GM19467 (cell line): ENCODE results near the gene EXOC1.
"Not testable (repeated sequence)": the region's sequence is repeated elsewhere in the genome, so short reads cannot be mapped to it uniquely, and the experiment has no call there.

Source experiments
- ATAC-seq: cut with Tn5 transposase; IDR thresholded peaks from one replicate; pipeline ENCODE4 v1.9.1; 2021; ENCODE audit warnings: mild to moderate bottlenecking, moderate library complexity; ENCODE audit not compliant: unreplicated experiment

The EXOC1 gene

DNA sequence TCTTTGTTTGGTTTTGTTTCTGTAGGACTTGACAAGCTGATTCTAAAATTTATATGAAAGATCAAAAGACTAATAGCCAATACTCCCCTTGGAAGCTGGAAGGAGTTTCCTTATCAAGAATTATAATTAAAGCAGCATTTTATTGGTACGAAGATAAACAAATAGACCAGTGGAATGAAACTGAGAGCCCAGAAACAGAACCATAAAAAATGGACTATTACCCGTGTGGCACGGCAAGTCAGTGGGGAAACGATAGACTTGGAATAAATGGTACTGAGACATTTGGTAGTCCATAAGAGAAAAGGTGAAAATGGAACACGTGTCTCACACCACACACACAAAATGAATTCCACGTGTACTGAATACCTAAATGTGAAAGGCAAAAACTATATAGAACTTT lies 52.9 kb downstream of the EXOC1 start:
- no peak for ATAC-seq

DNA sequence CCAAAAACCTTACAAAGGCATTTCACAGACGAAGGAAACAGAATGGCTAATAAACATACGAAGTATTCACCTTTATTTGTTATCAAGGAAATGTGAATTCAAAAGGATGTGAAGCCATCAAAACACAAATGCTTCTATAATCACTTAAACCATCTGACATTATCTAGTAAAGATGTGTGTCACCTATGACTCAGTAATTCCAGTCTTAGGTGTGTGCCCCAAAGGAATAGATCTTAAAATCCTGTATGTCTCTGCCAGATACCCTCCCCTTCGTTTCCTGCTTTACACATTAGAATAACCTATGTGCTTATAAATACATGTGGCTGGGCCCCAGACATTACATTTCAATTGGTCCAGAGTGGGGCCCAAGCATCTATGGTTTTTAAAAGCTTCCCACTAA lies 53.5 kb downstream of the EXOC1 start:
- no peak for ATAC-seq

DNA sequence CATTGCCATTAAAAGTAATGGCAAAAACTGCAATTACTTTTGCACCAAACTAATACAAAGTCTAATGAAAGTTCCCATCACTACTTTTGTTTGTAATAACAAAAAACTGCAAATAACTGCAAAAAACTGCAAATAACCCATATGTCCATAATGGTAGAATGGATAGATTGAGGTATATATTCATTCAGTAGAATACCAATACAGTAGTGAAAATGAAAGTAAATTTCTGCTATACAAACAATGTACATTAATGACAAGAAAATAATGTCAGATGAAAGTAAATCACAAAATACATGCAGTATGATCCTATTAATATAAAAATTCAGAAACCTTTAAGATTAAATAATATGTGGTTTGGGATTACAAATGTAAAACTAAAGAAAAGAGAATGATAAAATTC lies 54.0 kb downstream of the EXOC1 start:
- ATAC-seq = no peak

GRCh38 chr4:55910140-55910539 lies 56.7 kb downstream of the EXOC1 start:
- ATAC-seq = no peak

GRCh38 chr4:55912249-55912648 lies 58.8 kb downstream of the EXOC1 start:
- no peak for ATAC-seq

DNA sequence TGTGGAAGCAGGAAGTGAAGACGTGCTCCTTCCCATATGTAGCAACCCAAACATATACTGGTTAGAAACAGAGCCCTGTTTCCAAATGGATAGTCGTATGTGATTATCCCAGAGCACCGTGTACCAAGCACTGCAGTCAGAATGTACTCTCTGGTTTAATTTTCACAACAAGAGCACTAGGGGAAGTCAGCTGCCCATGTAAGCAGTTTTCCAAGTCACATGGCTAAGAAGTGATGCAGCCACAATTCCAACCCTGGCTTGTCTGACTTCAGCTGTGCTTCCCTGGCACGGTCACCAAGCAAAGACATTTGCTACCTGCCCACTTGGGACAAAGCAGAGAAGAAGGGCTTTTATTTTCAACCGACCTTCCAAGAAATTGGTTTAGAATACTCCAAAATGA lies 67.1 kb downstream of the EXOC1 start:
- ATAC-seq = no peak

GRCh38 chr4:55921093-55921492 lies 67.6 kb downstream of the EXOC1 start:
- ATAC-seq = no peak

- ATAC-seq = no peak
Measured at GRCh38 chr4:55925241-55925640, 71.8 kb downstream of the EXOC1 start.

GRCh38 chr4:55926610-55927009 lies 73.2 kb downstream of the EXOC1 start:
- no peak for ATAC-seq

DNA sequence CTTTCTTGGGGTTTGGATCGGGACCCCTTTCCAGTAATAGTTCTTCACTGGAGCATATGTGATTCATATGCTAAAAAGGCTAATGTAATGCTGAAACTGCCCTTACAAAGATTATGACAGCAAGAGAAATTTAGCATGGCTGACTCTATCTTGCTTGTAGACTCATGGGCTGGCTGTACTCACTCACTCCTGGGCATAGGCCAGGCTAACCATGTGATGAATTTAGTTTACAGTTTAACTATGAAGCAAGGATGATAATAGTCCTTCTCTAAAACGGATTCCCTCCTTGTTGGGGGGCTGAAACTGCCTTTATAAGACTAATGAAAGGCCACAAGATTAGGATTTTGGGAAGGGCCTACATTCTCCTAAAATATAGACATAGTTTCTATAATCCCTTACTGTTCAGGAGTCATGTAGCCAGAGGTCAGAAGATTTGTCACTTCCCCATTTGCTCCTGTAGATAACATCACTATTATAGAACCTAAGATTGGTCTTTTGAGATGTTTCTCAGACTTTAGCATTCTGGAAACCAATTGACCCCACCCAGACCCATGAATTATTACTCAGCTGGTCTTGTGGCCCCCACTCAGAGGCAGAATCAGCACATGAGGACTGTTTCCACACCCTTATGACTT lies 74.5 kb downstream of the EXOC1 start:
- no peak for ATAC-seq

DNA sequence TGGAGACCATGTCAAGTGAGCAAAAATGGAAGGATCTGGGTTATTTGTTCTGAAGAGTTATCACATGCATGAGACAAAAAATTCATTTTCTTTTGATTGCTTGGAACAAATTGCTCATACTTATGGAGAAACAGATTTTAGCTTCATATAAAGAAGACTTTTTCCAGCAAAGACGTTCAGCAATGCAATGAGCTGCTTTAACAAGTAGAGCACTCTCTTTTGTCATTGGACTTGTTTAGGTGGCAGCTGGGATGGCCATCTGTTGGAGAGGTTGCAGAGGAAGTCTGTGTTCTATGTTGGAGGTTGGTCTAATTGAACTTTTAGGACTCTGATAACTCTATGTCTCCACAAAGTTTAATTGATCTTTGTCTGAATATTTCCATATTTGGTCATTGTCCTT lies 75.4 kb downstream of the EXOC1 start:
- no peak for ATAC-seq

DNA sequence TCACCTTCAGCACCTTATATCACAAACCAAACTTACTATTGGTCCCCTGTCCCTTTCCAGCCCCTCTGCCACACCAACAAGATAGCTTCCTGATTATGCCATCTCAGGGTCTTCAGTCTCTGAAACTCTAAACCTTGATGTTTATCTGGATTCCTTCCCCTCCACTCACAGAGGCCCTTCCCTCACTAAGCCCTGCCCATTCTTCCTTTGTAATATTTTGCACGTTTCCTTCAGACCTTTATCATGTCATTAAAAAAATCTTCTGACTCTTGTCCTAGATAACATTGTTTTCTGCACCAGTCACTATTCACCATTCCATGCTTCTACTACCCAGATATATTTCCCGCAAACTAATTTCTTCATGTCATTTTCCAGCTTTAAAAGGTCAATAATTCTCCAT lies 77.6 kb downstream of the EXOC1 start:
- ATAC-seq = no peak

GRCh38 chr4:55931833-55932232 lies 78.4 kb downstream of the EXOC1 start:
- no peak for ATAC-seq

DNA sequence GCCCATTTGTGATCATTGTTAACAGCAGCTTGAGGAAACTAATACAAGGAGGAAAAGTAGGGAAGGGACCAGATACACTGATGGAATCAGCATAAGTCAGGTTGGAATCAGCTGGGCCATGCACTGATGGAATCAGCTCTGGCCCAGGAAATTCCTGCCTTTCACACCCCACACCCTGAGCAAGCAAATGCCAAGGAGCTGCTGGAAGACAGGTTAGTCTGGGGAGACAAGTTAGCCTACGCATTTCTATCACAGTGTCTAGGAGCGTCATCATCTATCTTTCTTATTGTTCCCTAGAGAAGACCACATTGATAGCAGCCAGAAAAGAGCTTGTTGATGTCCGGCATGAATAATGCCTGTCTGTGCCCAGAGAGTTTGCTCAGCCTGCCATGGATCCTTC lies 79.1 kb downstream of the EXOC1 start:
- ATAC-seq = no peak

- ATAC-seq = no peak
Measured at GRCh38 chr4:55933611-55934010, 80.2 kb downstream of the EXOC1 start.

GRCh38 chr4:55935907-55936306 lies 82.5 kb downstream of the EXOC1 start:
- not testable (repeated sequence) for ATAC-seq

GRCh38 chr4:55938481-55938880 lies 85.0 kb downstream of the EXOC1 start:
- ATAC-seq = no peak

DNA sequence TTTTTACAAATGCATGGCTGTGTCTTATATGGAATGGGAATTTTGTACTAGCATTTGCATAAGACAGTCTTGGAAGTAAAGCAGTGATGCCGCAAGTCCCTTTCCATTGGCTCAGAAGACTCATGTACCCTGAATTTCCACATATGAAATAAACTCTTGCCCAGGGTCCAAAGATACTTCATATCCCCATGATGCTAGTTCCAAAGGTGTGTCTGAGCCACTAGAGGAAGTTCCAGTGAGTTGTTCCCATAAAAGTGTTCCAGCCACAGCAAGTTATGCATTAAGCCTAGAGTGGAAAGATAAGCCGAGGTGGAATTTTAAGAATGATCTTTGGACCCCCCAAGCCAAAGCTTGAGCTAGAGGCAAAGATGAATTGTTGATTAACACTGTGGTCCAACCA lies 86.0 kb downstream of the EXOC1 start:
- ATAC-seq = no peak

DNA sequence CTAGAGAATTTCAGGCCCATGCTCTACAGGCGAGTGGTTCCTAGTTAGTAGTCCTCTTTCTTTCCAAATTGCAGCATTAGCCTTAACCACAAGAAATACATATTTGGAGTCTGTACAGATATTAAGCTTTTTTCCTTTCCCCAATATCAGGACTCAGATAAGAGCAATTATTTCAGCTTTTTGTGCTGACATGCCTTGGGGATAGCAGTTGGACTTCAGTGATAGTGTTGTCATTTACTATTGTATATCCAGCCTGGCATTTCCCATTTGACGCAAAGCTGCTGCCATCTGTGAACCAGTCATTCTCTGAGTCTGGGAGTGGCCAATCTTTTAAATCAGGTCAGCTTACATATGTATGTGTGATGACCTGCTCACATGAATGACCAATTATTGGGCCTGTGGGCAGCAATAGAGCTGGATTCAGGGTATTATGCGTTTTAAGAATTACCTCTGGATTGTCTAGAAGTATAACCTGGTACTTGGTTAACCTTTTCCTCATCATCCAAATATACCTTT lies 88.5 kb downstream of the EXOC1 start:
- ATAC-seq = no peak

DNA sequence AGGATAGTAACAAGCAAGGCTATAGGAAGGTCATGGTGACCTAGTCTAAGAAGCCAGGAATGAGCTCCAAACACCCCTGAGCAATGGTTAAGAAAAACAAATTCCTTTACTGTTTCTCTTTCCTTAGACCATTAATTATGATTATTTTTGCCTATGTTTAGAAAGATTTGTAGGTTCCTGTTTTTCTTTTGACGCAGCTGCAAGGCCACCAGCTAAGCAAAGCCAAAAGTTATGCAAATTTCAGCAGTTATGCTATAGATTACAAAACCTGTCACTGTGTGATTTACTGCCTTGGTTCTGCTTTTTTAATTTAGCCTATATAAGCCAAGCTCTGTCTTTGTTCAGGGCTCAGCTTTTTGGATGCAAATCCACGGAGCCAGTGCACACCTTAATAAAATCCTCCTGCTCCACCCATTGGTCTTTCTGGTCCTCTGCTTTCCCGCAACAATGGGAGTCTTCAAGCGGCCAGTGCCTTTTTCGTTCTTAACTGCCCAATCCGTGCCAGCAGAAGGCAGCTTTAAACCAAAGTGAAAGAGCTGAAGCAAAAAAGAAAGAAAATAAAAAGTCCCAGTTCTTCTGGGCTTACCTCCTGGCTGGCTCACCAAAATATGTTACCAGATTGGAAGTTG lies 93.9 kb downstream of the EXOC1 start:
- ATAC-seq = peak; percentile 32

DNA sequence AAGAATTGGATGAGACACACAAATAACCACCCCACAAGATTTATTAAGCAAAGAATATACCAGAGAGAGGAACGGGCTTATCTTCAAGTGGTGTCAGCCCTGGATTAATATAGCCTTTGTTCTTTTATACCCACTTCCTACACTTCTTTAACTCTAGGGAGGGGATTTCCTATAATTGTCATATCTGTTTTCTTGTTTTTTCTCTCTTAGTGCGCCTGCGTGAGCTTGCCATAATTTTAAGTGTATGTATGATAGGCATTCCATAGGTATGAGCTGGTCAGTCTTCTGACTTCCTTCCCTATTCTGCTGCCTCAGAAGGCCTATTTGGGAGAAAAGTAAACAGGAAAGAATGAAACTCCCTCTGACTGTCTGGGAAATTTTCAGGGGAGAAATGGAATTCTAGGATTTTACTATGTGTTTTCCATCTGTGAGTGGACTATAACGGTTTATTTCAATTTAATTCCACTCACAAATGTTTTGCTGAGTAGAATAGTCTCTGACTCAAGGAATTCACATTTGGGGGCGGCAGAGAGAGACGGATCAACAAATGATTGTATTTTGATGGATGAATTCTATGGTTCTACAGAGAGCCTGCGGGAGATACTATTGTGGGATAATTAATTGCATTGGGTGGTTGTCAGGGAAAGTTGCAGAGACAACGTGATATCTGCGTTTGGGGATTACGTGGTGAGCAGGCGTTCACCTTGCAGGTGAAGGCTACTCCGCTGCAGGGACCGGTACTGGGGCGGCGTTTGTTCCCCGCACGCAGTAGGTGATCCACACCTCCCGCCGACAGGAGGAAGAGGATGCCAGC lies 94.7 kb downstream of the EXOC1 start:
- ATAC-seq = no peak
